Stromal cell of bone marrow (primary cell): ENCODE data around the gene TTC9B.

Experiments
- DNase-seq: peaks from one replicate; pipeline ENCODE4 v3.0.0-alpha.2; 2012; ENCODE audit warnings: low read depth

TTC9B gene

GRCh38 chr19:40247735-40248262, 29.6 kb upstream of the TTC9B start:
- DNase-seq = no peak

- DNase-seq = no peak
Observed at GRCh38 chr19:40247178-40247577, 29.0 kb upstream of the TTC9B start.

DNA sequence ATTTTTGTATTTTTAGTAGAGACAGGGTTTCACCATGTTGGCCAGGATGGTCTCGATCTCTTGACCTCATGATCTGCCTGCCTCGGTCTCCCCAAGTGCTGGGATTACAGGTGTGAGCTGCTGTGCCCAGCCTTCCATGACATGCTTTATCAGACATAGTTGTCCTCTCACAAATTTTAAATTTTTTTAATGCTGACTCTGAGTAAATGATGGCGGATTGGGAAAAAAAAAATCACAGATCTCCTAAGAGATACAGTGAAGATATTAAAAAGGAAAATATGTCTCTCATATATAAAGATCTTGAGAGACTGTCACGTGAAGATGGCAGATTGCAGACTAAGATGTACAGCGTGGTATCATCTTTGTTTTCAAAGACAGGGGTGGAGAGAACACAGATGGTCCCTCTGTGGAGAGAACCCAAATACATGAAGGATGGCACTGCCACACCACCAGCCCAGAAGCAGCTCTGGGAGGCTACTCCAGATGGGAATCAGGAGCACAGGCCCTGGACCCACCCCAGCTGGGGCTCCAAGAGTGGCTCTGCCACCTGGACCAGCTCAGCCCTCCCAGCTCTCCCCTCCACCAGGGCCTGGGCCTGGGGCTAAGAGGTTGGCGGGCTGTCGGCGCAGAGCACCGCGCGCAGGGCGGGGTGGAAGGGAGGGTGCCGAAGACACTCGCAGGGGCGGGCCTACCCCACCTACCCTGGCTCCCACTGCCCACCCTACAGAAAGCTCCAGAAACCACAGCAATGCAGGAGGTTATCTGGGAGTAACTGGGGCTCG, 28.3 kb upstream of the TTC9B start:
- no peak for DNase-seq

GRCh38 chr19:40245506-40246128, 27.4 kb upstream of the TTC9B start:
- DNase-seq = no peak

- no peak for DNase-seq
Observed at GRCh38 chr19:40244579-40245317, 26.6 kb upstream of the TTC9B start.

DNA sequence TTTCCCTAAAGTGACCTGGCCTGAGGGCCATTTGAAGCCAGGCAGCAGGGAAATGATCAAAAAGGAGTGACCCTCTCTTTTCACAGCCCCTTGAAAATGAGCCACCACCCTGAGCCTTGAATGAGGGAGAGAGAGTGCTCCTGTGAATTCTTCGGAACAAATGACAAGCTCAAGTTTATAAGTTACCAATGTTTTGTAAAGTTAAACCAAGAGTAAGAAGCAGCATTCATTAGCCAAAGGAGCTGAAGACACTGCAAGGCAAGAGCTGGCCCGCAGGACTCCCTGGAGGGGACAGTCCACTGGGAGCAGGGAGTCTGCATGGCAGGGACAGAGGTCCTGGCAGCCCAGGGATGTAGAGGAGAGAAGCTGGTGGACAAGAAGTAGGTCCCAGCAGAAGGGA, 25.0 kb upstream of the TTC9B start:
- no peak for DNase-seq

DNA sequence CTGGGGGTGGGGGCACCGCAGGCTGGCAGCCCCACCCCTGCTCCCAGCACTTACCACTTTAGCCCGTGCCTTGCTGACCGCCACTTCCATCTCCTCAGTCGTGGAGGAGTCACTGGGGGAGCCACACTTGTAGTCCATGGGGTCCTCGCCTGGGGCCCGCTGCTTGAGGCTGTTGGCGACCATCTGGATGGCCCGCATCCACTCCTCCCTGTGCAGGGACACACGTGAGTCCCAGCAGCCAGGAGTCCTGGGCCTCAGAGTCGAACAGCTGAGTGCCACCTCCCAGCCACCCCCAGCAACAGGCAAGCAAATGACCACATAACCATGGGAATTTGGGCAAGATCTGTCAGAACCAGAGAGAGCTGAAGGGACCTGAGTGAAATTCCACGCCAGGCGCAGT, 24.3 kb upstream of the TTC9B start:
- no peak for DNase-seq

DNA sequence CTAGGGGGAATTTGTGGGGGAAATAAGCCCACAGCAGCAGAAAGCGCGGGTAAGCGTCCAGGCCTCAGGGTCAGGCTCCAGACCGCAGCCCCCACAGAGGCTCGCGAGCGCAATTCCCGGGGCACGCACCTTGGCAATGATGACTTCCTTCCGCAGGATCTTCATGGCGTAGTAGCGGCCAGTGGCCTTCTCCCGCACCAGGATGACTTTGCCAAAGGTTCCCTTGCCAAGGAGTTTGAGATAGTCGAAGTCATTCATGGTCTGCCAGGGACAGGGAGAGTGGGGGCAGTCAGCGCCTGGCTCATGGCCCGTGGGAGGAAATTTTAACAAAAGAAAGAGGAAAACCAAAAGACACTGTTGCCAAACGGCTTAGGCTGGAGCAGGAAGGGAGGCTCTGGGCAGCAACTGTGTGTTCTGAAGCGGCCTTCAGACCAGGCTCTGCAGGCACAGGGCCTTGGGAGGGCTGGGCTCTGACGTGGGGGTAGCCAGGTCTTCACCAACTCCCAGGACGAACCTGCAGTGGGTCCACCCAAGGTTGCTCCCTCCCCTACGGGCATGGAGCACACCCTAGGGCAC, 23.7 kb upstream of the TTC9B start:
- DNase-seq = no peak

GRCh38 chr19:40241125-40241808, 23.1 kb upstream of the TTC9B start:
- no peak for DNase-seq

GRCh38 chr19:40240332-40240731, 22.1 kb upstream of the TTC9B start:
- no peak for DNase-seq

DNA sequence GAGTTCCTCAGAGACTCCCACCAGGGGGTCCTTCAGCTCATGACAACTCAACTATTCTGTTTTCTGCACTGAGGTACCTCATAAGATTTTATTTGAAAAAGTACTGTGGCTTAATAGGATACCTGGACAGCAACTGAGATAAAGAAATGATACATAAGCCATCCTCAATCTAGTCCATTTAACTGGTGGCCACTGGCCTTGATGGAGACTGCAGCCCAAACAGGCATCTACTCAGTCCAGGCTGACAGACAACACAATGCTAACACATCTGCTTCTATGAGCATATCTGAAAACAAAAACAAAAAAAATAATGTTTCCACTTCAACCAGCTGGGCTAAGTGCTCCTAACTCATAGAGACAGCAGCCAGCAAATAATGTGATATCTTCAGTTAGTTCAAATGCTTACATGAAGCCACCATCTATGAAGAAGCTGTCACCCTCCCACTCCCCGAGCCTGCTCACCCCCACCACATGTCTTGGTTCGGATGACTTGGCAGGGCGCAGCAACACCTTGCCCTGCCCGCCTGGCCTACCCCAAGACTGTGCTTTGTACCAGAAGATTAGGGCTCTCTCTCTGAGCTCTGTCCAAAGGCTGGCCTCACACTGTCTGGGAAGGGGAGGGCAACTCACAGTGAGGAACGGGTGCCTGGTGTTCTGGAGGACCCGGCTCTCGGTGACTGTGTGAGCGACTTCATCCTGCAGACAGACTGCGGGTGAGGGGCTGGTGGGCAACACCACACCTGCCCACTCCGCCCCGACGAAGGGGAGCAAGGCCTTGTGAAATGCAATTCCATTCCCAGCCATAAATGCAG, 21.4 kb upstream of the TTC9B start:
- no peak for DNase-seq

DNA sequence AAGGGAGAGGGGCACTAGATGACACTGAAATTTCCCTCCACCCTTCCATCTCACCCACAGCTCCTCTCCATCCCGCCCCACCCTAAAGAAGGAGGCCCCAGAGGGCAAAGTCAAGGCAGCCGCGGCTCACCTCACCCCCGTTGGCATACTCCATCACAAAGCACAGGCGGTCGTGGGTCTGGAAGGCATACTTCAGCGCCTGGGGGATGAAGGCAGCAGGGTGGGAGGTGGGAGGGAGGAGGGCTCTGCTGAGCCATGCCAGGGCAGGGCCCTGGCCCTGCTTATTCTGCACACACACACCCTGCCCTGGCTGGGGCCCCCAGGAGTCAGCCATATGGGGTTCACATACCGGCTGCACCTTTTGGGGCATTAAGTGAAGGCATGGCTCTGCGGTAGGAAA, 20.6 kb upstream of the TTC9B start:
- DNase-seq = no peak

DNA sequence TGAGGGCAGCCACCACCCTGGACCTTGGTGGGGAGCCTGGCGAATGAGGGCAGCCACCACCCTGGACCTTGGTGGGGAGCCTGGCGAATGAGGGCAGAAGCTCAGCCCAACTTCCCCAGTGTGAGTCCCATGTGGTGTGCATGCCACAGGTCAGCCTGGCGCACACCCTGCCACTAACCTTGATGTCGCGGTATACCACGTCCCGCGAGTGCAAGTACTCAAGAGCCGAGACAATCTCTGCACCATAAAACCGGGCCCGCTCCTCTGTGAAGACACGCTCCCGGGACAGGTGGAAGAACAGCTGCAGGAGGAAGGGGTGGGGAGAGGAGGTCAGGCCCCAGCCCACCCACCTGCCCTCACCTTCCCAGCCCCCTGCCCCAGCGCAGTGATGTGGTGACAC, 19.6 kb upstream of the TTC9B start:
- no peak for DNase-seq

- DNase-seq = no peak
Observed at GRCh38 chr19:40236366-40236765, 18.2 kb upstream of the TTC9B start.

- DNase-seq = no peak
Observed at GRCh38 chr19:40236026-40236355, 17.8 kb upstream of the TTC9B start.

- DNase-seq = no peak
Observed at GRCh38 chr19:40235238-40236025, 17.2 kb upstream of the TTC9B start.

DNA sequence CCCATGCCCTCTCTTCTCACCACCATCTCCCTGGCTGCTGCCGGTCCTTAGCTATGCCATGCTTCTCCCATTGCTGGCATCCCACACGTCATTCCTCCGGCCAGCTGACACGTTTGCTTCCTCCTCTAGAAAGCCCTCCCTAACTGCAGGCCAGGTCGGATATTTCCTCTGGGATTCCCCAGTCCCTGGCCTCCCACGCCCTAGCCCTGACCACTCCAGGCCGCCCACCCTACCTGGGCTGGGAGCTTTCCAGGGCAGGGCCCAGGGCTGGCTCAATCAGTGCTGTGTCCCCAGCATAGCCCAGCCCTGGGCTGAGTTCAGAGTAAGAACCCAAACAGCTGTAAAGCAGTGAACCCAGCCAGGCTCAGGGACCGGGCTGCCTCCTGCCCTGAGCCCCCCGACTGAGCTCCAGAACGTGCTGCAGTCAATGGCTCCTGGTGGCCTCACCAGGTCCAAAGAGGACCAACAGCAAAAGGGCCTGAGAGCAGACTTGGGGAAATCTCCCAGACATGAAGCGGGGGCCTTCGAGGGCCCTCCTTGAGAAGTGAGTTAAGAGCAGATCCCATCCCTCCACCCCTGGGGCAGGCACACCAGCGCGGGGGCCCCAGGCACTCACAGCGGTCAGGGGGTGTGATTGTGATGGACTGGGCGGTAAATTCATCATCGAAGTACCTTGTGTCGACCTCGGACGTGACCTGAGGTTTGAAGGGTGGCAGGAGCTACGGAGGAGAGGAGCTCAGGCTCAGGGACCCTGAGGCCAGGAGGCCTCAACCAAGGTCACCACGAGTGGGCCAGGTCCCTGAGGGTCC, 16.4 kb upstream of the TTC9B start:
- no peak for DNase-seq

- no peak for DNase-seq
Observed at GRCh38 chr19:40233811-40234389, 15.7 kb upstream of the TTC9B start.
